ENCODE measurements around the gene DPEP1. TPM values are rescaled to one million over a fixed set of nuclear protein-coding genes. Genes with fewer than 3 reads are reported as not detected.

DPEP1 gene
- total RNA-seq, 4 donors from 2014 or later = 1.3 to 4.0 (median 1.4) TPM; not detected in 1

DNA sequence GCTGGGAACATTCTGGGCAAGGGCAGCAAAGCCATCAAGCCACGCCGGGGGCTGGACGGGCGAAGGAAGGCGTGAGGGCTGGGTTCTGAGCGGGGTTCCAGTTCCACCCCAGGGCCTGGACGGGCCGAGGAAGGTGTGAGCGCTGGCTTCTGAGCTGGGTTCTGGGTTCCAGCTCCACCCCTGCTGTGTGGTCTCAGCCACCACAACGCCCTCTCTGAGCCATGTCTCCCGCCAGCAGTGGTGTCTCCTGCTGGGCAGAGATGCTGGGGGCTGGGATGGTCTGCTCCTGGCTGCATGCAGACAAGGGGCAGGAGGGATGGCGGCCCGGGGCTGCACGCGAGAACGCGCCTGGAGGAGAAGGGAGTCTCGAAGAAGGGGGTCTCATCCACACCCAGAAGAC, 41.8 kb upstream of the DPEP1 start:
- DNase-seq = no peak
- in situ Hi-C loops (cut with MboI; ENCODE audit: low pct_ligation_motif_present in 1 of 4, low pct_unique_long_range_greater_than_20kb in 1 of 4, low sequenced_read_pairs in 3 of 4) = no loop called here
- no peak overlapping the region for H3K4me3 ChIP-seq

DNA sequence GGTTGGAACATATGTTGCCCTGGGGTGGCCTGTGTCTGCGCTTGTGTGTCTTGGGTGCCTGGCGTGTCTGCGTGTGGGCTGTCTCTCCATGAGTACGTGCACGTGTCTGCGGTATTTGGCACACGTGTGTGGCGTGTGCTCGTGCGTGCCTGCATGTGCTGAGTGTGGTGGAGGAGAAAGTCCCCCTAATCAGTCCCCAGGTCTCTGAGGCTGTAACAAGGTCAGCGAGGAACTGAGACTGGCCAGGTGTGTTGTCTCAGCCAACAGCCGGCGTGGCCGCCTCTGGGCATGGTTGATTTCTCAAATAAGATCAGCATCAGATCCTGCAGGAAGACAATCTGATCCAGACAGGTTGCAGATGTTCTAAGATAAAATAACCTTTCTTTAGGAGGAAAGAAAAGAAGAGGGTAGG, 41.4 kb upstream of the DPEP1 start:
- WGBS, 2 donors (ENCODE audit: low coverage in 1 of 2) = 46 to 55% methylated on average over 3 to 14 of the region's 14 CpGs
- Histone ChIP-seq H3K27me3 (peaks cover 73% of the 10 kb centered on the region), H3K4me3 (no peak overlapping the region), H3K4me1 (peaks cover 3 to 29% (median 21%) of the 10 kb centered on the region in 4 donors), H3K27ac (no peak overlapping the region), H3K9me3 (no peaks in the 10 kb centered on the region), H3K36me3 (no peaks in the 10 kb centered on the region)
- TF ChIP-seq POLR2AphosphoS5 (IDR thresholded peaks at IDR 0.05) (no peak), POLR2A (IDR thresholded peaks at IDR 0.05) (no peak), EP300 (IDR thresholded peaks at IDR 0.05; ENCODE audit: low read depth) (no peak)
- TF ChIP-seq, protein P1, sequence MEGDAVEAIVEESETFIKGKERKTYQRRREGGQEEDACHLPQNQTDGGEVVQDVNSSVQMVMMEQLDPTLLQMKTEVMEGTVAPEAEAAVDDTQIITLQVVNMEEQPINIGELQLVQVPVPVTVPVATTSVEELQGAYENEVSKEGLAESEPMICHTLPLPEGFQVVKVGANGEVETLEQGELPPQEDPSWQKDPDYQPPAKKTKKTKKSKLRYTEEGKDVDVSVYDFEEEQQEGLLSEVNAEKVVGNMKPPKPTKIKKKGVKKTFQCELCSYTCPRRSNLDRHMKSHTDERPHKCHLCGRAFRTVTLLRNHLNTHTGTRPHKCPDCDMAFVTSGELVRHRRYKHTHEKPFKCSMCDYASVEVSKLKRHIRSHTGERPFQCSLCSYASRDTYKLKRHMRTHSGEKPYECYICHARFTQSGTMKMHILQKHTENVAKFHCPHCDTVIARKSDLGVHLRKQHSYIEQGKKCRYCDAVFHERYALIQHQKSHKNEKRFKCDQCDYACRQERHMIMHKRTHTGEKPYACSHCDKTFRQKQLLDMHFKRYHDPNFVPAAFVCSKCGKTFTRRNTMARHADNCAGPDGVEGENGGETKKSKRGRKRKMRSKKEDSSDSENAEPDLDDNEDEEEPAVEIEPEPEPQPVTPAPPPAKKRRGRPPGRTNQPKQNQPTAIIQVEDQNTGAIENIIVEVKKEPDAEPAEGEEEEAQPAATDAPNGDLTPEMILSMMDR (IDR thresholded peaks at IDR 0.05) = no peak
- no peak for DNase-seq
- intact Hi-C loops (cut with DNase I; ENCODE audit: low total_unique reads) = no loop called here
- in situ Hi-C loops (cut with MboI; ENCODE audit: low pct_ligation_motif_present in 1 of 4, low pct_unique_long_range_greater_than_20kb in 1 of 4, low sequenced_read_pairs in 3 of 4) = no loop called here

More for the DNA sequence above, 41.8 kb upstream of the DPEP1 start:
- WGBS, 2 donors (ENCODE audit: low coverage in 1 of 2) = 75% methylated on average over 18 of the region's 18 CpGs; no CpG with 5 or more reads in 1 of the 2 donors
- H3K36me3 ChIP-seq = no peaks in the 10 kb centered on the region
- no peaks in the 10 kb centered on the region for H3K9me3 ChIP-seq
- no peak overlapping the region for H3K27ac ChIP-seq
- H3K4me1 ChIP-seq = peaks cover 3 to 29% (median 21%) of the 10 kb centered on the region in 4 donors
- TF ChIP-seq POLR2AphosphoS5 (IDR thresholded peaks at IDR 0.05) = no peak
- TF ChIP-seq, protein P1 (IDR thresholded peaks at IDR 0.05) = no peak
- TF ChIP-seq EP300 (IDR thresholded peaks at IDR 0.05; ENCODE audit: low read depth) = no peak
- TF ChIP-seq POLR2A (IDR thresholded peaks at IDR 0.05) = no peak
- peaks cover 68% of the 10 kb centered on the region for H3K27me3 ChIP-seq
- intact Hi-C loops (cut with DNase I; ENCODE audit: low total_unique reads) = no loop called here

DNA sequence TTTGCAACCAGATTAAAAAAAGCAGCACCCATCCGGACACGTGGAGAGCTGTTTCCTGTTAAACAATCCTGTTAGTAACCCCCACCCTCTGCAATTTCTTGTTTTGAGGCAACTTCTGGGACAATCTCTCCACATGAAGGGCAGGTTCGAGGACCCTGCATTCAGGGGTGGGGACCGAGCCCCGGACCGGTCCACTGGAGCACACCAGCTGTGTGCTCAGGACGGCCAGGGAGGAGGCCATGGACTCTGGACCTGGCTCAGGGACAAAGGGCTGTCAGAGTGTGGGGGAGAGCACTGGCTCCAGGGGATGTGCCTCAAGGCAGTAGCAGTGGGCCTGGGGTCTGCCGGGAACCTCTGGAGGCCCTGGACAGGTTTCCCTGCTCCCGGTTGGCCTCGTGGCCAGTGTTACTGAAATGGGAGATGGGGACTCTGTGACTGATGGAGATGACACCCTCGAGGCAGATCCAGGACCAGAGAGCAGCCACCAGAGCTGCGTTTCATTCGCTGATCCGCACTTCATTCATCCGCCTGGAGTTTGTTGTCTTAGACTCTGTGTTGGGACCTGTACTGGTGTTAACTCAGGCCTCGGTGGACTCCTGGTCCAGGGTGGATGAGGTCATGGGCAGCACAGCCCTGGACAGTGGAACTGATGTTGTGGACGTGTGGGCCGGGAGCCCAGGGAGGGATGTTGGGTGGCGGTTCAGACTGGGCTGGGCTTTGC, 40.8 kb upstream of the DPEP1 start:
- no peak for DNase-seq
- in situ Hi-C loops (cut with MboI; ENCODE audit: low pct_ligation_motif_present in 1 of 4, low pct_unique_long_range_greater_than_20kb in 1 of 4, low sequenced_read_pairs in 3 of 4) = no loop called here
- Histone ChIP-seq H3K9me3 (no peaks in the 10 kb centered on the region), H3K36me3 (no peaks in the 10 kb centered on the region), H3K27ac (no peak overlapping the region), H3K4me1 (peaks cover 3 to 29% (median 21%) of the 10 kb centered on the region in 4 donors), H3K4me3 (no peak overlapping the region), H3K27me3 (peaks cover 79% of the 10 kb centered on the region)
- intact Hi-C loops (cut with DNase I; ENCODE audit: low total_unique reads) = no loop called here
- TF ChIP-seq POLR2A (IDR thresholded peaks at IDR 0.05) (no peak), EP300 (IDR thresholded peaks at IDR 0.05; ENCODE audit: low read depth) (no peak), POLR2AphosphoS5 (IDR thresholded peaks at IDR 0.05) (no peak)
- TF ChIP-seq, protein P1 (IDR thresholded peaks at IDR 0.05) = no peak
- WGBS, 2 donors (ENCODE audit: low coverage in 1 of 2) = 11 to 64% methylated on average over 2 to 19 of the region's 19 CpGs

DNA sequence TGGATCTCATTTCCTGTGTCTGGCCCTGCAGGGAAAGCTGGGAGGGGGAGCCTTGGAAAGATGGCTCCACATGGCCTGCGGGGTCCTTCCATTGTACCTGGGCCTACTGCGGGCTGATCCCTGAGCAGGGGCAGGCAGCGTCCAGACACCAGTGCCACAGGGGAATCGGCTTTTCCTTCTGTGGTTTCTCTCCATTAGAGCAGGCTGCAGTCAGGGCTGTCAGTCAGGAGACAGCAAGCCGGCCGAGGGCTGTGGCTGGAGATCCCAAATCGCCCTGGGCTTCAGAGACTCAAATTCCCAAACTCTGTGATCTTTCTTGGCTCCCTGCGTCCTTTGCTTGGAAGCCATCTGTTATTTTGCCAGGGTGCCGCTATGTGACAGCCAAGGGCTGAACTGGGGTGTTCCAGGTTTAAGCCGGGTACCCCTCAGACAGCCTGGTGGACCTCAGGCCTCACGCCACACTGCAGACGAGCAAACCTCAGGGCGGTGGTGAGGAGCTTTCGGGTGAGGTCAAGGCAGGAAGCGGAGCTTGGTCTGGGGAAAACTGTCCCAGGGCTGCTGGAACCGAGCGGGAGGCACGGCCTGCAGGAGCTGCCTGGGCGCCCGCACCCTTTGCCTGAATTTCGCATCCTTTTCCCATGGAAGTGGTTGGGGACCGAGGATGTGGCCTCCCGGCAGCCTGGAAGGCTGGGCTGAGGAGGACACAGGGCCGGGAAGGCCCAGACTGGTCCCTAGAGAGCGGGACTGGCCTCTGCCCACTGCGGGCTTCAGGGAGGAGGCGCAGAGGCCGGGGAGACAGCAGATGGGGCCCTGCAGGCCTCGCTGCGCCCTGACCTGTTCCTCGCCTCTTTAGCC, 39.4 kb upstream of the DPEP1 start:
- Histone ChIP-seq H3K27ac (no peak overlapping the region), H3K4me1 (peaks cover 3 to 29% (median 21%) of the 10 kb centered on the region in 4 donors), H3K36me3 (no peaks in the 10 kb centered on the region), H3K4me3 (peak overlapping the region in 2 of 4 donors; percentile 18 to 38), H3K27me3 (peaks cover 76% of the 10 kb centered on the region), H3K9me3 (no peaks in the 10 kb centered on the region)
- no peak for TF ChIP-seq POLR2AphosphoS5 (IDR thresholded peaks at IDR 0.05)
- TF ChIP-seq POLR2A (IDR thresholded peaks at IDR 0.05) = no peak
- TF ChIP-seq EP300 (IDR thresholded peaks at IDR 0.05; ENCODE audit: low read depth) = no peak
- TF ChIP-seq, protein P1 (IDR thresholded peaks at IDR 0.05) = no peak
- intact Hi-C loops (cut with DNase I; ENCODE audit: low total_unique reads) = no loop called here
- no peak for DNase-seq
- in situ Hi-C loops (cut with MboI; ENCODE audit: low pct_ligation_motif_present in 1 of 4, low pct_unique_long_range_greater_than_20kb in 1 of 4, low sequenced_read_pairs in 3 of 4) = no loop called here
- 76 to 79% methylated on average over 9 to 23 of the region's 31 CpGs for WGBS, 2 donors (ENCODE audit: low coverage in 1 of 2)

All from transverse colon (tissue), 4 donors.